Natural killer cell (primary cell): ENCODE results near the gene MRAP2. TPM values are rescaled to one million over a fixed set of nuclear protein-coding genes. Genes with fewer than 3 reads are reported as not detected.

Source experiments
- ATAC-seq, 3 donors: fragments of 150-1000 bp in 2 of 3; fragments of 200-7000 bp in 1 of 3; cut with Tn5 transposase; 1 replicate in 1 of 3; 2 replicates in 2 of 3; pipeline ENCODE4 v1.10.0; 2021; ENCODE audit warnings: mild to moderate bottlenecking in 2 of 3, moderate library complexity in 2 of 3
- DNase-seq, 2 donors: peaks; one replicate each; pipeline versions ENCODE4 v3.0.0 to v3.0.0-alpha.2; 2013 to 2021; ENCODE audit warnings: mixed read lengths in 1 of 2
- H3K27ac ChIP-seq: one replicate; pipeline ENCODE4 v1.5.1; 2013; ENCODE audit warnings: mild to moderate bottlenecking, low read length
- H3K27me3 ChIP-seq: one replicate; pipeline ENCODE4 v1.6.1; 2013; ENCODE audit warnings: low read length; ENCODE audit not compliant: control insufficient read depth, insufficient read depth
- H3K36me3 ChIP-seq: one replicate; pipeline ENCODE4 v1.6.1; 2013; ENCODE audit warnings: low read length; ENCODE audit not compliant: control insufficient read depth, insufficient read depth
- H3K4me1 ChIP-seq: one replicate; pipeline ENCODE4 v1.6.1; 2013; ENCODE audit warnings: low read length; ENCODE audit not compliant: control insufficient read depth, insufficient read depth
- H3K4me3 ChIP-seq: one replicate; pipeline ENCODE4 v1.5.1; 2013; ENCODE audit warnings: low read length
- H3K9me3 ChIP-seq: one replicate; pipeline ENCODE4 v1.6.1; 2013; ENCODE audit warnings: low read length; ENCODE audit not compliant: control insufficient read depth, insufficient read depth
- H3K27ac Mint-ChIP-seq, 2 donors: one replicate each; pipeline ENCODE4 v1.8.0; 2022; ENCODE audit warnings: mild to moderate bottlenecking in 2 of 2, mixed read lengths in 2 of 2, moderate library complexity in 1 of 2
- H3K27me3 Mint-ChIP-seq, 2 donors: one replicate each; pipeline ENCODE4 v1.8.0; 2022; ENCODE audit warnings: low read depth in 2 of 2, mixed read lengths in 2 of 2
- H3K36me3 Mint-ChIP-seq: one replicate; pipeline ENCODE4 v1.8.0; 2022; ENCODE audit warnings: mixed read lengths
- H3K4me1 Mint-ChIP-seq, 2 donors: one replicate each; pipeline ENCODE4 v1.8.0; 2022; ENCODE audit warnings: mixed read lengths in 2 of 2
- H3K4me3 Mint-ChIP-seq: one replicate; pipeline ENCODE4 v1.8.0; 2022; ENCODE audit warnings: mild to moderate bottlenecking, moderate library complexity, mixed read lengths
- H3K9me3 Mint-ChIP-seq, 2 donors: one replicate each; pipeline ENCODE4 v1.8.0; 2022; ENCODE audit warnings: mixed read lengths in 2 of 2
- CTCF ChIP-seq: fragments of 200-600 bp; IDR thresholded peaks from one replicate; pipeline ENCODE4 v1.8.0; 2022; ENCODE audit warnings: antibody characterized with exemption
- WGBS: methylation state at CpG from one replicate; pipeline ENCODE4 v1.1.7; 2013; ENCODE audit warnings: missing lambda C conversion rate; ENCODE audit not compliant: insufficient coverage; 5-methylcytosine and 5-hydroxymethylcytosine counted together
- intact Hi-C: fragments of 100-400 bp; cut with micrococcal nuclease; formaldehyde crosslinking; loops from one replicate; pipeline ENCODE4 v1.14.2; 2022
- total RNA-seq, 4 donors: library from RNA; stranded (reverse); fragments of 120-200 nt in 1 of 4; gene quantifications; one replicate each; pipeline versions ENCODE4 v1.2.3 to v1.2.4, GENCODE V29; 2013 to 2022

Gene MRAP2
- total RNA-seq, 3 donors from 2014 or later (not counting 1 experiment from before 2014, with no cell fraction given): not detected

- Histone ChIP-seq H3K4me1 (no peaks in the 10 kb centered on the region), H3K27me3 (no peaks in the 10 kb centered on the region), H3K27ac (no peak overlapping the region), H3K4me3 (no peak overlapping the region), H3K36me3 (no peaks in the 10 kb centered on the region), H3K9me3 (no peaks in the 10 kb centered on the region)
- WGBS: 89% methylated on average over 1 of the region's 3 CpGs
- Mint-ChIP-seq H3K4me1 (no peaks in the 10 kb centered on the region), H3K4me3 (no peak overlapping the region), H3K27ac (no peak overlapping the region), H3K36me3 (no peaks in the 10 kb centered on the region), H3K9me3 (no peaks in the 10 kb centered on the region), H3K27me3 (peaks cover 0 to 5% of the 10 kb centered on the region in 2 donors)
- TF ChIP-seq CTCF: no peak
- no peak for DNase-seq
- intact Hi-C loops: no loop called here
- ATAC-seq: no peak
Observed at GRCh38 chr6:84013931-84014330, 19.6 kb upstream of the MRAP2 start.

- no peak overlapping the region for H3K27ac Mint-ChIP-seq
- Histone ChIP-seq H3K36me3 (no peaks in the 10 kb centered on the region), H3K27me3 (no peaks in the 10 kb centered on the region), H3K4me3 (no peak overlapping the region), H3K9me3 (no peaks in the 10 kb centered on the region), H3K27ac (no peak overlapping the region), H3K4me1 (no peaks in the 10 kb centered on the region)
- intact Hi-C loops: no loop called here
- H3K4me3 Mint-ChIP-seq: no peak overlapping the region
- no peaks in the 10 kb centered on the region for H3K36me3 Mint-ChIP-seq
- no peaks in the 10 kb centered on the region for H3K9me3 Mint-ChIP-seq
- ATAC-seq (no peak), DNase-seq (no peak)
- WGBS: 100% methylated on average over 1 of the region's 1 CpG
- H3K27me3 Mint-ChIP-seq: no peaks in the 10 kb centered on the region
- TF ChIP-seq CTCF: no peak
- no peaks in the 10 kb centered on the region for H3K4me1 Mint-ChIP-seq
Observed at GRCh38 chr6:84016029-84016428, 17.5 kb upstream of the MRAP2 start.

DNA sequence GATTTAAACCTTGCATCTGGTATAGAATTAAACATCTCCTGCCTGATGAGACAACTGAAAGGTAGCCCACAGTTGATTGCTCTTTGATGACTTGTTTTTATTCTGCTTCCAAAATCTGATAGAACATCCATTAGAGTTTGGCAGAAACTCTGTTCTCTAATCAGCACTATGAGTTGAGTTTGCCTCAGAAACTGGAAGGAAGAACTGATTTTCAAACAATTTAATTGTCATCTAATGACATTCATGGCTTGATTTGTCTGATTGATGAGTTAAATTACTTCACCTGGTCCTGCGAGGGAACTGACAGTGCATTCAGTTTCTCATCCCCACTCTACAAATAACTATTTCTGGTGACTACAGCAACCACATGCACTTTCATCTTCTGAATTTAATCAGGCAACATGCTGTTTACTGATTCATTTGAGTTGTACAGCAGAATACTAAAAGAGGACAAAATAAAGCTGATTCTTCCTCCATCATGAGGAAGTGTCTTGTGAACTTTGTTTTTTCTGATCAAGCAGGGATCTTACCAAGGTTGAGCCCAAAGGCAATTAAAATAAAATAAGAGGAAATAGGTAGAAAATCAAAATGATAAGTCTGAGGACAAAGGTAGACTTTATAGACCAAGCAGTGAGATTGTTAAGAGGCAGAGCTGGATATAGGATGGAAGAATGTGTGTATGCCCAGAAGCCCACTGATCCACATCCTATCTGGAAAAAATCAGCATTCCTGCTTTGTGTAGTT is 15.7 kb upstream of the MRAP2 start:
- no peak overlapping the region for H3K27ac ChIP-seq
- no peak overlapping the region for H3K27ac Mint-ChIP-seq
- H3K4me1 ChIP-seq: no peaks in the 10 kb centered on the region
- no peak for TF ChIP-seq CTCF
- intact Hi-C loops: no loop called here
- H3K4me3 Mint-ChIP-seq: no peak overlapping the region
- no peaks in the 10 kb centered on the region for H3K27me3 Mint-ChIP-seq
- H3K27me3 ChIP-seq: no peaks in the 10 kb centered on the region
- H3K4me3 ChIP-seq: no peak overlapping the region
- 80% methylated on average over 1 of the region's 1 CpG for WGBS
- no peaks in the 10 kb centered on the region for H3K4me1 Mint-ChIP-seq
- ATAC-seq (no peak), DNase-seq (no peak)
- no peaks in the 10 kb centered on the region for H3K9me3 ChIP-seq
- no peaks in the 10 kb centered on the region for H3K36me3 ChIP-seq
- no peaks in the 10 kb centered on the region for H3K9me3 Mint-ChIP-seq
- H3K36me3 Mint-ChIP-seq: no peaks in the 10 kb centered on the region
